ENCODE results near the gene DNAH11.

DNAH11 gene

DNA sequence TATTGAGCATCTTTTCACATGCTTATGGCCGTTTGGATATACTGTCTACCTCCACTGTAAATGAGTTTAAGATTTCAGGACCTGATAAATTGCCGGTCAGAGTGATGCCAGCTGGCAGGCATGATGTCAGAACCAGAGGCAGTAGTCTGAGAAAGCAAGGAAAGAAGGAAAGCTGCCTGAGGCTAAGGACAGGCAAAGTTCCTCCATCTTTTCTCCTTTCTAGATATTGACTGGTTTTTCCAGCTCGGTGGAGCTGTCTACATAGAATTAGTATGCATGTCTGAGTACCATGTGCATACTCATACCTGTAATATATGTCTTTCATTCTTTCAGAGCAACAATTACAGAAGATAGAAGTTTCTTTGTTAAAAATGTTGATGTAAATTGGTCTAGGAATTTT is 350.6 kb downstream of the DNAH11 start:
- no peak for TF ChIP-seq CTCF (IDR thresholded peaks at IDR 0.05)

DNA sequence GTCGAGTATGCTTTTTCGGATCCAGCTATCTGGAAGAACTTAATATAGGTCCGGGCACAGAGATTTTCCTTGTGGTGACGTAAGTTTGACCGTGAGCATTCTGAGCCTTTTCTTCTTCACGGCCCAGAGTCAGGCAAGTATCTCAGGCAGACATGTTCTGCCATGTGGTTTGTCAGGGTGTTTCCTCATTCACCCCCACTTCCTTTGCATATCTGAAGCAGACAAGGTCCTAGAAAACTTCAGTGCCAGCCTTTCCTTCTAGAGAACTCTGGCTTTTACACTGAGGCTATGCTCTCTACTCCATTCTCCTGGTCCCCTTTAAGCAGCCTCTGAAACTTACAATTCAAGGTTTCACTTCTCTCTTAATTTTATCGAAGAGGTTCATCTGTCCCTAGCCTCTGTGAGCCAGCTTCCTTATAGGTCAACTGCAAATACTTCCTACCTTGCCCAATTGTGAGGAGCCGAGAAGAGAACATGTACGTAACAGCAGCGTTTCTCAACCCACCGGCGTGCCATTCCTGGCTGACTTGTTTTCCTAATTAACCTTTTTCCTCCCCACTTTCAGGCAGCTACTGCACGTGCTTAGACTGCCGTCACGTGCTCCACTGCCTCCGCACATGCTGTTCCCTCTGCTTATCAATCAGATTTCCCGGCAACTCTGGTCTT is 355.6 kb downstream of the DNAH11 start:
- no peak for TF ChIP-seq CTCF (IDR thresholded peaks at IDR 0.05)

- TF ChIP-seq CTCF (IDR thresholded peaks at IDR 0.05) = no peak
These were observed 359.4 kb downstream of the DNAH11 start for GRCh38 chr7:21902240-21902639.

DNA sequence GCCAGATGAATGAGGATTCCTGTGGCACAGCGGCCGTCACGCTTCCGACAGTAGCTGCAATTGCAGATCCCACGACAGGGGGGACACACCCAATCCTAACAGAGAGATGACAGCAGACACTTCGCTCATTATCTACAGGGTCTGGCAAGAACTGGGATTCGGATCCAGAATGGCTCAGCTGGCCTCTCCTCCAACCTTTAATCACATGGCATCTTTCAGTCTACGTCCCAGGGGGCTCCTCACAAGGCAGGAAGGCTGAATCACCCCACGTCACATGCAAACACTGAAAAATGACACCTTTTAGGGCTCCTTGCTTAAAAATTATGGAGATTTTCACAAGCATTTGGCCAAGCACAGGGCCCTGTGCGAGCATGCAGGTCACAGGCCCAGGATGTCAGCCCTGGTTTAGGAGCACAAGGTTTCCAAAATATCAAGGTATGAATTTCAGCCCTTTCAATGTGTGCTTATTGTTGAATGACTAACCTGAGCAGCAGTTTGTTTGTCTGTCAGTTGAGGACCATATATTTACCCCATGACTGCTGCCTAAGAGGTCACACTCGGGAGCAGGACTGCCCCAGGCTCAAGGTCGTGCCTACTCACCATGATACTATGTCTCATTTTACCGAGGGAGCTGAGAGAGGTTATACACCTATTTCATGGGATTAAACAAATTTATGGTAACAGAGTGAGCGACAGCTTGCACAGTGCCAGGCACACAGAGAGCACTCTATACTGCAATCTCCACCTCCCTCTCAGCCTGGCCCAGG is 360.4 kb downstream of the DNAH11 start:
- TF ChIP-seq CTCF (IDR thresholded peaks at IDR 0.05) = no peak

DNA sequence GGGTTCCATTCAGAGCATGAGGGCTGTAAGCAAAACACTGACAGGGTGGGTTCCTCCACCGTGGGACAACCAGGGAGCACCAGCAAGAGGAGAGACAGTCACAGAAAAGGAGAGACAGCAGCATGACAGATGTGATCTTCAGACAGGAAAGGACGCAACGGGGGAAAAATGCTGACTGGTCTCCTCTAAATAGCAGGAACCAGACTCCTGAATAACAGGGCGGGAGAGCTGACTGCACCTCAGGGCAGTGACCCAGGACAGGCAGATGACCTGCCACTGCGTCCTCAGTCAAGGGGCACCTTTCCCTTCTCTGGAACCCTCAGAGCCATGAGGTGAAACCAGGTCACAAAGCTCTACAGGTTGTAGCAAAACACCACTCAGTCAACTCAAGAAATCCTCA is 365.9 kb downstream of the DNAH11 start:
- TF ChIP-seq CTCF (IDR thresholded peaks at IDR 0.05) = no peak

GRCh38 chr7:21910253-21910652 is 367.4 kb downstream of the DNAH11 start:
- TF ChIP-seq CTCF (IDR thresholded peaks at IDR 0.05) = no peak

DNA sequence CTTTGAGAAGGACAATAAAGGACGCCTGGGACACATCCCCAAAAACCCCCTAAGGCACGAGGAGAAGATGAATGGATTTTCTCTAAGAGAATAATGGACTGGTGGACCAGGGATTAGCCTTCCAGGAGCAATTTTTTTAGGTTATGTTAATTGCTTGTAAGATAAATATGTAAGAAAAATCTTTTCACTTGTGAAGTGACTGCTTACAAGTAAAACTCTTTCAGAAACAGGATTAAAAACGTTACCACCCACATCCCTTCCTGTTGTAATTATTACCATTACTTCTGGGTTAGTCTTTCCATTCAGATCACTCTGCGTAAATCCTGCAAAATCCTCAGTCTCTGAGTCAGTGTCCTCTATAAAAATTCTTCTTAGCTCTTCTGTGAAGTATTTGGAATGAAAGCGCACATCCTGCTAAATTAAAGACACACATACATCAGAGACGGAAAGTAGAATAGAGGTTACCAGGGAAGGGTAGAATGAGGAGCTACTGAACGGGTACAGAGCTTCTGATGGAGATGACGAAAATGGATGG is 368.6 kb downstream of the DNAH11 start:
- TF ChIP-seq CTCF (IDR thresholded peaks at IDR 0.05) = no peak

All from LNCAP (cell line).